GM23338 (cell line): ENCODE data around the gene ZNF76. TPM values are rescaled to one million over a fixed set of nuclear protein-coding genes. Genes with fewer than 3 reads are reported as not detected.

Source experiments
- ATAC-seq: fragments of 200-7000 bp; cut with Tn5 transposase; 3 replicates; pipeline ENCODE4 v1.9.1; 2020
- DNase-seq: peaks from one replicate; pipeline ENCODE4 v3.0.0-alpha.2; 2015; ENCODE audit warnings: low spot score
- H2AFZ ChIP-seq: fragments of 200-600 bp; sonication (generic); 2 replicates; pipeline ENCODE4 v1.8.0; 2016; ENCODE audit warnings: antibody characterized with exemption, mild to moderate bottlenecking, moderate library complexity
- H3F3A ChIP-seq: fragments of 200-600 bp; sonication (generic); replicated peaks from 2 replicates; pipeline ENCODE4 v1.8.0; 2017; ENCODE audit warnings: antibody characterized with exemption, mixed run types, low read depth
- H3K27ac ChIP-seq: fragments of 200-600 bp; sonication (generic); 2 replicates; pipeline ENCODE4 v1.6.1; 2016; ENCODE audit warnings: low read depth
- H3K27me3 ChIP-seq: fragments of 200-600 bp; sonication (generic); 2 replicates; pipeline ENCODE4 v1.8.0; 2016; ENCODE audit warnings: mild to moderate bottlenecking, mixed run types, moderate library complexity; ENCODE audit not compliant: insufficient read depth
- H3K36me3 ChIP-seq: fragments of 200-600 bp; sonication (generic); 2 replicates; pipeline ENCODE4 v1.8.0; 2016; ENCODE audit warnings: mild to moderate bottlenecking; ENCODE audit not compliant: insufficient read depth
- H3K4me1 ChIP-seq: fragments of 200-600 bp; sonication (generic); 2 replicates; pipeline ENCODE4 v1.8.0; 2016; ENCODE audit warnings: mild to moderate bottlenecking, moderate library complexity; ENCODE audit not compliant: insufficient read depth
- H3K4me2 ChIP-seq: fragments of 200-600 bp; sonication (generic); 2 replicates; pipeline ENCODE4 v1.7.1; 2017; ENCODE audit warnings: mixed run types
- H3K4me3 ChIP-seq: fragments of 200-600 bp; sonication (generic); 2 replicates; pipeline ENCODE4 v1.6.1; 2016; ENCODE audit warnings: mixed run types
- H3K79me2 ChIP-seq: fragments of 200-600 bp; sonication (generic); replicated peaks from 2 replicates; pipeline ENCODE4 v1.8.0; 2017; ENCODE audit warnings: mild to moderate bottlenecking; ENCODE audit not compliant: insufficient read depth
- H3K9me2 ChIP-seq: fragments of 200-600 bp; sonication (generic); 2 replicates; pipeline ENCODE4 v1.8.0; 2017; ENCODE audit not compliant: insufficient read depth
- H4K20me1 ChIP-seq: fragments of 200-600 bp; sonication (generic); replicated peaks from 2 replicates; pipeline ENCODE4 v1.8.0; 2017; ENCODE audit warnings: mild to moderate bottlenecking; ENCODE audit not compliant: insufficient read depth
- H3K27ac Mint-ChIP-seq: 2 replicates; pipeline ENCODE4 v1.8.0; 2020; ENCODE audit warnings: inconsistent platforms, mild to moderate bottlenecking, moderate library complexity, mixed read lengths
- H3K27me3 Mint-ChIP-seq: 3 replicates; pipeline ENCODE4 v1.8.0; 2022; ENCODE audit warnings: low read depth, mild to moderate bottlenecking, moderate library complexity, mixed read lengths, inconsistent platforms; ENCODE audit not compliant: insufficient read depth, poor library complexity
- H3K36me3 Mint-ChIP-seq: 3 replicates; pipeline ENCODE4 v1.8.0; 2021; ENCODE audit warnings: low read depth, mild to moderate bottlenecking, inconsistent platforms, moderate library complexity, mixed read lengths
- H3K4me1 Mint-ChIP-seq: 3 replicates; pipeline ENCODE4 v1.8.0; 2020; ENCODE audit warnings: mild to moderate bottlenecking, inconsistent platforms, mixed read lengths
- H3K4me3 Mint-ChIP-seq: 3 replicates; pipeline ENCODE4 v1.8.0; 2021; ENCODE audit warnings: moderate library complexity, mild to moderate bottlenecking, inconsistent platforms, mixed read lengths
- H3K9me3 Mint-ChIP-seq: 3 replicates; pipeline ENCODE4 v1.8.0; 2020; ENCODE audit warnings: moderate library complexity, mild to moderate bottlenecking, inconsistent platforms, mixed read lengths
- CREB1 ChIP-seq: fragments of 250-450 bp; sonication (Bioruptor Pico); IDR thresholded peaks from 2 replicates; pipeline ENCODE4 v1.5.0; 2020; ENCODE audit warnings: low read depth, mild to moderate bottlenecking, moderate library complexity
- EZH2 ChIP-seq: fragments of 200-600 bp; sonication (generic); IDR thresholded peaks from one replicate; pipeline ENCODE4 v1.8.0; 2017; ENCODE audit warnings: antibody characterized with exemption, mild to moderate bottlenecking, low read depth; ENCODE audit not compliant: unreplicated experiment
- EZH2phosphoT487 ChIP-seq: fragments of 200-600 bp; sonication (generic); IDR thresholded peaks from one replicate; pipeline ENCODE4 v1.8.1; 2018; ENCODE audit warnings: antibody characterized with exemption; ENCODE audit not compliant: unreplicated experiment
- ZNF331 ChIP-seq: fragments of 250-450 bp; sonication (Bioruptor Pico); IDR thresholded peaks from 2 replicates; pipeline ENCODE4 v1.5.0; 2020; ENCODE audit warnings: low read depth, mild to moderate bottlenecking, moderate library complexity
- ZNF462 ChIP-seq: fragments of 250-450 bp; sonication (Bioruptor Pico); IDR thresholded peaks from 2 replicates; pipeline ENCODE4 v1.5.0; 2020; ENCODE audit warnings: mild to moderate bottlenecking, moderate library complexity
- polyA plus RNA-seq: library from polyadenylated mRNA; unstranded; fragments of >200 nt; fragmentation: Nextera tagmentation; extraction: Ambion mirVana; gene quantifications from 2 replicates; pipeline ENCODE4 v1.2.1, GENCODE V29; 2016
- total RNA-seq: library from RNA; depleted of rRNA; stranded (reverse); fragments of >200 nt; shearing (Covaris generic); gene quantifications from 2 replicates; pipeline ENCODE4 v1.2.3, GENCODE V29; 2014

The ZNF76 gene
- total and polyA plus RNA-seq, 2 experiments from 2014 or later = 12.5 to 18.8 TPM

DNA sequence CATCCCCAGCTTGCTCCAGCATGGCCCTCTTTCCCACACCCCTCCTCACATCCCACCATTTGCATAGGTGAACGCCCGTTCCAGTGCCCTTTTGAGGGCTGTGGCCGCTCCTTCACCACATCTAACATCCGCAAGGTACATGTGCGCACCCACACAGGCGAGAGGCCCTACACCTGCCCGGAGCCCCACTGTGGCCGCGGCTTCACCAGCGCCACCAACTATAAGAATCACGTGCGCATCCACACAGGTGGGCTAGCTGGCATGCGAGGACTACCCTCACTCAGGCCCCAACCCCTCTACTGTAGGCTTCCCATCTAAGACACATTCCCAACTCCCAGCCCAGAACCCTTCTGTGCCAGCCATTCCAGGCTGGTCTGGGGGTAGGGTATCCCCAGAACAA is 32.0 kb downstream of the ZNF76 start (continued):
- TF ChIP-seq ZNF331 (CRISPR knock-in tag) = no peak
- TF ChIP-seq ZNF462 (CRISPR knock-in tag) = no peak
- no peak for TF ChIP-seq CREB1 (CRISPR knock-in tag)
- TF ChIP-seq EZH2 = no peak

GRCh38 chr6:35292494-35292893 is 33.0 kb downstream of the ZNF76 start:
- H3K36me3 ChIP-seq = no peaks in the 10 kb centered on the region; the same call in 1 of the 2 replicates
- H4K20me1 ChIP-seq = no peaks in the 10 kb centered on the region
- no peak overlapping the region for H3K4me2 ChIP-seq
- ATAC-seq (no peak), DNase-seq (no peak)
- no peak overlapping the region for H3K27ac Mint-ChIP-seq
- no peaks in the 10 kb centered on the region for H3K27me3 ChIP-seq
- H3K4me1 ChIP-seq = 0 out of 2 replicates have a peak, but pooled peaks cover 4% of the 10 kb centered on the region
- no peak overlapping the region for H3K4me3 Mint-ChIP-seq
- H2AFZ ChIP-seq = no peak overlapping the region
- H3K27me3 Mint-ChIP-seq = peaks cover 10% of the 10 kb centered on the region
- peaks cover 7% of the 10 kb centered on the region for H3K4me1 Mint-ChIP-seq
- no peak overlapping the region for H3K27ac ChIP-seq
- H3F3A ChIP-seq = no peaks in the 10 kb centered on the region
- H3K36me3 Mint-ChIP-seq = peaks cover 15% of the 10 kb centered on the region
- H3K79me2 ChIP-seq = no peaks in the 10 kb centered on the region
- no peaks in the 10 kb centered on the region for H3K9me2 ChIP-seq
- H3K4me3 ChIP-seq = no peak overlapping the region
- no peaks in the 10 kb centered on the region; the same call in 2 of the 3 replicates for H3K9me3 Mint-ChIP-seq
- TF ChIP-seq ZNF462 (CRISPR knock-in tag) = no peak
- TF ChIP-seq EZH2phosphoT487 = no peak
- TF ChIP-seq ZNF331 (CRISPR knock-in tag) = no peak
